HG02981 (cell line): ENCODE measurements around the gene KRT2.
"Not testable (repeated sequence)": the region's sequence is repeated elsewhere in the genome, so short reads cannot be mapped to it uniquely, and the experiment has no call there.

Source experiments
- ATAC-seq: cut with Tn5 transposase; IDR thresholded peaks from one replicate; pipeline ENCODE4 v1.9.1; 2021; ENCODE audit warnings: mild to moderate bottlenecking, moderate library complexity; ENCODE audit not compliant: unreplicated experiment

KRT2 gene

GRCh38 chr12:52685406-52685890 is 33.4 kb upstream of the KRT2 start:
- no peak for ATAC-seq

GRCh38 chr12:52684431-52684830 is 32.4 kb upstream of the KRT2 start:
- no peak for ATAC-seq

GRCh38 chr12:52683575-52684300 is 31.7 kb upstream of the KRT2 start:
- no peak for ATAC-seq

- ATAC-seq, result no peak
Observed at GRCh38 chr12:52682938-52683574, 31.0 kb upstream of the KRT2 start.

GRCh38 chr12:52682381-52682660 is 30.3 kb upstream of the KRT2 start:
- no peak for ATAC-seq

- no peak for ATAC-seq
Observed at GRCh38 chr12:52681526-52682380, 29.7 kb upstream of the KRT2 start.

- ATAC-seq, result no peak
Observed at GRCh38 chr12:52680363-52680762, 28.4 kb upstream of the KRT2 start, which contains the start of gene KRT1. Gene KRT1 (minus strand): TSS chr12:52680407. CDS start chr12:52680348, 59 bp downstream.

- ATAC-seq, result no peak
Observed at GRCh38 chr12:52679875-52680274, 27.9 kb upstream of the KRT2 start.

- no peak for ATAC-seq
Observed at GRCh38 chr12:52677671-52678070, 25.7 kb upstream of the KRT2 start.

- ATAC-seq, result no peak
Observed at GRCh38 chr12:52677126-52677525, 25.1 kb upstream of the KRT2 start.

- no peak for ATAC-seq
Observed at GRCh38 chr12:52676163-52676562, 24.2 kb upstream of the KRT2 start.

- ATAC-seq, result no peak
Observed at GRCh38 chr12:52675301-52675701, 23.3 kb upstream of the KRT2 start.

GRCh38 chr12:52674433-52674775 is 22.4 kb upstream of the KRT2 start:
- no peak for ATAC-seq

- ATAC-seq, result no peak
Observed at GRCh38 chr12:52673713-52674432, 21.9 kb upstream of the KRT2 start.

GRCh38 chr12:52673217-52673616 is 21.2 kb upstream of the KRT2 start:
- ATAC-seq, result no peak

GRCh38 chr12:52672321-52672933 is 20.4 kb upstream of the KRT2 start:
- ATAC-seq, result no peak

- ATAC-seq, result no peak
Observed at GRCh38 chr12:52670961-52671360, 18.9 kb upstream of the KRT2 start.

GRCh38 chr12:52670506-52670905 is 18.5 kb upstream of the KRT2 start:
- no peak for ATAC-seq

- not testable (repeated sequence) for ATAC-seq
Observed at GRCh38 chr12:52669941-52670340, 17.9 kb upstream of the KRT2 start.

- ATAC-seq, result no peak
Observed at GRCh38 chr12:52669426-52669825, 17.4 kb upstream of the KRT2 start.

- ATAC-seq, result no peak
Observed at GRCh38 chr12:52667931-52668330, 15.9 kb upstream of the KRT2 start.
